ENCODE data around the gene SPACA7. TPM values are rescaled to one million over a fixed set of nuclear protein-coding genes. Genes with fewer than 3 reads are reported as not detected.

The SPACA7 gene
- total RNA-seq, 1 experiment from 2014 or later: not detected

DNA sequence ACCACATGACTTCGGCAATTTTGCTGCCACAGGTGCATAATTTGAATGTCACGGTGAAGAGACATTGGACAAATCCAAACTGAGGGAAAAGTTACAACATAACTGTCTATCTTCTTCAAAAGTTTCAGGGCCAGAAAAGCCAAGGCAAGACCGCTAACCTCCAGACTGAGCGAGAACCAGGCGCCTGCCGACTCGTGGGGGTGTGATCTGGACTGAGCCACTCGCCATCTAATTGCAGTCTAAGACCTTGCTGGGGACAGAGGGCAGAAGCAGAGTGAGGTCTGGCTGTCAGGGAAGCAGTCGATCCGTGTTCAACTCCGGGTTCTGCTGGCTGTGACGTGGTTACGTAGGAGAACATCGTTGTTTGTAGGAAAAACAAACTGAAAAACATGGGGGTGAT is 88.6 kb downstream of the SPACA7 start:
- no peak overlapping the region for H3K27ac ChIP-seq (ENCODE audit: insufficient read length, low read depth, low read length)
- no peaks in the 10 kb centered on the region for H3K27me3 ChIP-seq (ENCODE audit: insufficient read depth, low read length)
- Mint-ChIP-seq H3K36me3 (ENCODE audit: insufficient read depth in 1 of 3, low read depth in 3 of 3) (peaks cover 0 to 2% (median 0%) of the 10 kb centered on the region in 3 experiments; a peak in 2 of 7 replicates), H3K4me3 (no peak overlapping the region), H3K9me3 (peaks cover 11% of the 10 kb centered on the region in 2 experiments; a peak in 3 of 5 replicates), H3K27ac (no peak overlapping the region), H3K27me3 (ENCODE audit: low read depth) (peaks cover 7% of the 10 kb centered on the region), H3K4me1 (no peaks in the 10 kb centered on the region)
- no peak overlapping the region for H3K18ac ChIP-seq (ENCODE audit: insufficient read length, low read depth, low read length)
- no peak overlapping the region for H4K91ac ChIP-seq (ENCODE audit: insufficient read length, low read depth, low read length)
- H4K20me1 ChIP-seq (ENCODE audit: control insufficient read depth, insufficient read depth, insufficient read length): no peaks in the 10 kb centered on the region
- no peak overlapping the region for H3K4me2 ChIP-seq (ENCODE audit: insufficient read depth, insufficient read length, low read length)
- no peak overlapping the region for H2AFZ ChIP-seq (ENCODE audit: low read length)
- no CpG with 5 or more reads among the region's 14 CpGs for WGBS (ENCODE audit: extremely low coverage, insufficient read length, low lambda C conversion rate)
- no peaks in the 10 kb centered on the region for H3K79me1 ChIP-seq (ENCODE audit: insufficient read depth, low read depth, low read length, poor library complexity, severe bottlenecking)
- H3K79me2 ChIP-seq (ENCODE audit: insufficient read depth, low read length): no peaks in the 10 kb centered on the region
- H4K5ac ChIP-seq (ENCODE audit: insufficient read length, low read depth, low read length): no peak overlapping the region
- H2BK20ac ChIP-seq (ENCODE audit: low read depth, low read length, poor library complexity, severe bottlenecking): no peak overlapping the region
- H3K9ac ChIP-seq (ENCODE audit: extremely low read depth, insufficient read length, low read length): no peak overlapping the region
- H2BK15ac ChIP-seq (ENCODE audit: low read depth, low read length): no peak overlapping the region
- no peaks in the 10 kb centered on the region for H3K4me1 ChIP-seq (ENCODE audit: insufficient read depth, low read length)
- no peak overlapping the region for H2BK12ac ChIP-seq (ENCODE audit: insufficient read length, low read depth, low read length)
- H2BK5ac ChIP-seq (ENCODE audit: insufficient read length, low read length): no peak overlapping the region
- H3T11ph ChIP-seq (ENCODE audit: low read length): no peak overlapping the region
- no peak overlapping the region for H3K56ac ChIP-seq (ENCODE audit: insufficient read length, low read depth, low read length)
- H3K14ac ChIP-seq (ENCODE audit: insufficient read depth, low read length): no peak overlapping the region; the same call in 1 of the 2 replicates
- H4K8ac ChIP-seq (replicated peaks; ENCODE audit: insufficient read length, low read depth, low read length): no peak overlapping the region
- no peaks in the 10 kb centered on the region for H3K23me2 ChIP-seq (ENCODE audit: insufficient read length, low read depth, low read length, poor library complexity, severe bottlenecking)
- H2AK5ac ChIP-seq (ENCODE audit: insufficient read length, low read length): no peak overlapping the region
- DNase-seq: no peak
- H2BK120ac ChIP-seq (ENCODE audit: low read depth, low read length, poor library complexity, severe bottlenecking): no peak overlapping the region
- no peaks in the 10 kb centered on the region for H3K9me3 ChIP-seq (ENCODE audit: control insufficient read depth, low read depth, low read length)
- H3K4ac ChIP-seq (ENCODE audit: low read depth, low read length): no peak overlapping the region
- H3K23ac ChIP-seq (ENCODE audit: insufficient read length, low read depth, low read length): no peak overlapping the region
- TF ChIP-seq, protein P1, sequence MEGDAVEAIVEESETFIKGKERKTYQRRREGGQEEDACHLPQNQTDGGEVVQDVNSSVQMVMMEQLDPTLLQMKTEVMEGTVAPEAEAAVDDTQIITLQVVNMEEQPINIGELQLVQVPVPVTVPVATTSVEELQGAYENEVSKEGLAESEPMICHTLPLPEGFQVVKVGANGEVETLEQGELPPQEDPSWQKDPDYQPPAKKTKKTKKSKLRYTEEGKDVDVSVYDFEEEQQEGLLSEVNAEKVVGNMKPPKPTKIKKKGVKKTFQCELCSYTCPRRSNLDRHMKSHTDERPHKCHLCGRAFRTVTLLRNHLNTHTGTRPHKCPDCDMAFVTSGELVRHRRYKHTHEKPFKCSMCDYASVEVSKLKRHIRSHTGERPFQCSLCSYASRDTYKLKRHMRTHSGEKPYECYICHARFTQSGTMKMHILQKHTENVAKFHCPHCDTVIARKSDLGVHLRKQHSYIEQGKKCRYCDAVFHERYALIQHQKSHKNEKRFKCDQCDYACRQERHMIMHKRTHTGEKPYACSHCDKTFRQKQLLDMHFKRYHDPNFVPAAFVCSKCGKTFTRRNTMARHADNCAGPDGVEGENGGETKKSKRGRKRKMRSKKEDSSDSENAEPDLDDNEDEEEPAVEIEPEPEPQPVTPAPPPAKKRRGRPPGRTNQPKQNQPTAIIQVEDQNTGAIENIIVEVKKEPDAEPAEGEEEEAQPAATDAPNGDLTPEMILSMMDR (conservative IDR thresholded peaks at IDR 0.05): no peak
